VCaP (cell line): Measurements from ENCODE around the gene SH3PXD2A.

Experiments
- H3K27ac ChIP-seq: fragments of 450-650 bp; 2 replicates; pipeline ENCODE4 v1.5.1; 2017
- TF ChIP-seq, protein P1 (sequence below): fragments of 450-650 bp; conservative IDR thresholded peaks from 2 replicates; pipeline ENCODE4 v1.5.1; 2017; ENCODE audit warnings: mild to moderate bottlenecking, moderate library complexity

Gene SH3PXD2A

GRCh38 chr10:103605359-103606096 is 249.8 kb downstream of the SH3PXD2A start:
- TF ChIP-seq, protein P1, sequence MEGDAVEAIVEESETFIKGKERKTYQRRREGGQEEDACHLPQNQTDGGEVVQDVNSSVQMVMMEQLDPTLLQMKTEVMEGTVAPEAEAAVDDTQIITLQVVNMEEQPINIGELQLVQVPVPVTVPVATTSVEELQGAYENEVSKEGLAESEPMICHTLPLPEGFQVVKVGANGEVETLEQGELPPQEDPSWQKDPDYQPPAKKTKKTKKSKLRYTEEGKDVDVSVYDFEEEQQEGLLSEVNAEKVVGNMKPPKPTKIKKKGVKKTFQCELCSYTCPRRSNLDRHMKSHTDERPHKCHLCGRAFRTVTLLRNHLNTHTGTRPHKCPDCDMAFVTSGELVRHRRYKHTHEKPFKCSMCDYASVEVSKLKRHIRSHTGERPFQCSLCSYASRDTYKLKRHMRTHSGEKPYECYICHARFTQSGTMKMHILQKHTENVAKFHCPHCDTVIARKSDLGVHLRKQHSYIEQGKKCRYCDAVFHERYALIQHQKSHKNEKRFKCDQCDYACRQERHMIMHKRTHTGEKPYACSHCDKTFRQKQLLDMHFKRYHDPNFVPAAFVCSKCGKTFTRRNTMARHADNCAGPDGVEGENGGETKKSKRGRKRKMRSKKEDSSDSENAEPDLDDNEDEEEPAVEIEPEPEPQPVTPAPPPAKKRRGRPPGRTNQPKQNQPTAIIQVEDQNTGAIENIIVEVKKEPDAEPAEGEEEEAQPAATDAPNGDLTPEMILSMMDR = no peak; the same call in 1 of the 2 replicates
- no peak overlapping the region for H3K27ac ChIP-seq

GRCh38 chr10:103603382-103603781 is 252.0 kb downstream of the SH3PXD2A start:
- no peak overlapping the region for H3K27ac ChIP-seq
- TF ChIP-seq, protein P1 = no peak

DNA sequence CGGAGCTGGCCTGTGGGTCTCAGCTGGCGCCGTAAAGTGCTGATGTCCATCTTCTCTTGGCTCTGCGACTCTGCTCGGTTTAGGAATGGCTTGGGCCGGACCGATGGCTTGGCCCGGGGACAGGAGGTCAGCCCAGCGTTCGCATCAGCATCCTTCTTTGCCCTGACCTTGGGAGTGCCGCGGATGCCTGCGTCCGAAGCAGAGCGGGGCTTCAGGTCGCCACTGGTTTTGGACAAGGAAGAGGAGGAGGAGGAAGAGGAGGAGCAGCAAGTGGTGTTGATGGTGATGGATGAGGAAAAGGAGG is 252.6 kb downstream of the SH3PXD2A start:
- TF ChIP-seq, protein P1 = no peak
- H3K27ac ChIP-seq = no peak overlapping the region

- TF ChIP-seq, protein P1 = no peak
- H3K27ac ChIP-seq = no peak overlapping the region
Measured at GRCh38 chr10:103602028-103602851, 253.1 kb downstream of the SH3PXD2A start.

- no peak overlapping the region for H3K27ac ChIP-seq
- TF ChIP-seq, protein P1 = no peak
Measured at GRCh38 chr10:103600956-103601569, 254.3 kb downstream of the SH3PXD2A start.

- no peak overlapping the region for H3K27ac ChIP-seq
- TF ChIP-seq, protein P1 = no peak
Measured at GRCh38 chr10:103600325-103600724, 255.1 kb downstream of the SH3PXD2A start.

GRCh38 chr10:103599907-103600306 is 255.5 kb downstream of the SH3PXD2A start:
- no peak overlapping the region for H3K27ac ChIP-seq
- TF ChIP-seq, protein P1 = no peak
